GM18499 (cell line): Measurements from ENCODE around the gene AFF1.

ENCODE experiments used
- ATAC-seq: cut with Tn5 transposase; IDR thresholded peaks from one replicate; pipeline ENCODE4 v1.9.1; 2021; ENCODE audit warnings: moderate number of reproducible peaks; ENCODE audit not compliant: insufficient read depth, unreplicated experiment

Gene AFF1

GRCh38 chr4:86948276-86948675 lies 13.5 kb downstream of the AFF1 start:
- ATAC-seq, result no peak

GRCh38 chr4:86950831-86951525 lies 16.2 kb downstream of the AFF1 start:
- no peak for ATAC-seq

GRCh38 chr4:86955888-86956451 lies 21.2 kb downstream of the AFF1 start:
- no peak for ATAC-seq

- ATAC-seq, result peak; percentile 44
Measured at GRCh38 chr4:86957215-86957614, 22.4 kb downstream of the AFF1 start.

GRCh38 chr4:86959588-86960500 lies 25.0 kb downstream of the AFF1 start:
- no peak for ATAC-seq

GRCh38 chr4:86960557-86960961 lies 25.7 kb downstream of the AFF1 start:
- no peak for ATAC-seq

GRCh38 chr4:86961116-86961515 lies 26.3 kb downstream of the AFF1 start:
- ATAC-seq, result no peak

GRCh38 chr4:86961605-86962295 lies 26.9 kb downstream of the AFF1 start:
- ATAC-seq, result peak; percentile 74

- no peak for ATAC-seq
Measured at GRCh38 chr4:86963697-86964096, 28.9 kb downstream of the AFF1 start.

GRCh38 chr4:86965019-86965976 lies 30.5 kb downstream of the AFF1 start:
- ATAC-seq, result peak; percentile 42

- no peak for ATAC-seq
Measured at GRCh38 chr4:86967073-86967472, 32.3 kb downstream of the AFF1 start.

GRCh38 chr4:86967798-86968197 lies 33.0 kb downstream of the AFF1 start:
- no peak for ATAC-seq

- no peak for ATAC-seq
Measured at GRCh38 chr4:86968547-86968946, 33.7 kb downstream of the AFF1 start.

GRCh38 chr4:86970447-86971354 lies 35.9 kb downstream of the AFF1 start:
- no peak for ATAC-seq

- no peak for ATAC-seq
Measured at GRCh38 chr4:86971355-86971683, 36.5 kb downstream of the AFF1 start.

GRCh38 chr4:86972997-86973396 lies 38.2 kb downstream of the AFF1 start:
- ATAC-seq, result no peak

GRCh38 chr4:86973668-86974067 lies 38.9 kb downstream of the AFF1 start:
- no peak for ATAC-seq

- no peak for ATAC-seq
Measured at GRCh38 chr4:86974551-86974994, 39.8 kb downstream of the AFF1 start.

- ATAC-seq, result no peak
Measured at GRCh38 chr4:86975927-86976326, 41.1 kb downstream of the AFF1 start.
